NB4 (cell line): ENCODE measurements around the gene TVP23B.

Experiments used
- CTCF ChIP-seq: IDR thresholded peaks from one replicate; pipeline ENCODE4 v1.5.1; 2012; ENCODE audit warnings: low read depth, low read length
- MAX ChIP-seq: IDR thresholded peaks from 2 replicates; pipeline ENCODE4 v1.6.1; 2011; ENCODE audit warnings: low read depth, low read length
- MYC ChIP-seq: IDR thresholded peaks from 2 replicates; pipeline ENCODE4 v1.6.1; 2011; ENCODE audit warnings: low read depth, low read length
- POLR2A ChIP-seq: IDR thresholded peaks from 2 replicates; pipeline ENCODE4 v1.6.1; 2011; ENCODE audit warnings: mild to moderate bottlenecking; ENCODE audit not compliant: insufficient read length; ENCODE audit errors: extremely low read depth

DNA sequence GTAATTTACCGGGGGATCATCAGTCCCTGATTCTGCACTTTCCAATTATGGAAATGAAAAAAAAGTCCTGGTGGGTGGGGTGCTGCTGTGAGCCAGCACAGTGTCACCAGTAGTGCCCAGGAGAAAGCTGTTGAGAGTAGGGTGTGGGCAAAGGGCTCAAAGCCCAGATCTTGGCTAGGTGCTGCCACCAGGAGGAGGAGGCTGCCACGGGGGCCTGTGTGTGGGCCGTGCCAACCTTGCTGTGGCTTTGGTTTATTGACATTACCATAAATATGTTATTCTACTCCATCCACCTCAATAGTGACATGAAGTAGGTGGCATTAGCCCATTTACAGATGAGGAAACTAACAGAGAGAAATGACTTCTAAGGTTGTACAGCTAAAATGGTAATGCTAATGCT is 70.2 kb downstream of the TVP23B start:
- TF ChIP-seq CTCF (no peak), POLR2A (no peak), MYC (no peak), MAX (no peak)
